Hepatocyte (in vitro differentiated cells): ENCODE results near the gene CELSR2.

Source experiments
- EZH2 ChIP-seq: fragments of 200-600 bp; sonication (generic); IDR thresholded peaks from 2 replicates; pipeline ENCODE4 v1.6.1; 2016; ENCODE audit warnings: antibody characterized with exemption, mild to moderate bottlenecking, borderline replicate concordance
- TF ChIP-seq, protein P1 (sequence below): fragments of 200-600 bp; sonication (generic); IDR thresholded peaks from 2 replicates; pipeline ENCODE4 v1.5.1; 2016; ENCODE audit warnings: antibody characterized with exemption, mild to moderate bottlenecking; ENCODE audit not compliant: poor library complexity

DNA sequence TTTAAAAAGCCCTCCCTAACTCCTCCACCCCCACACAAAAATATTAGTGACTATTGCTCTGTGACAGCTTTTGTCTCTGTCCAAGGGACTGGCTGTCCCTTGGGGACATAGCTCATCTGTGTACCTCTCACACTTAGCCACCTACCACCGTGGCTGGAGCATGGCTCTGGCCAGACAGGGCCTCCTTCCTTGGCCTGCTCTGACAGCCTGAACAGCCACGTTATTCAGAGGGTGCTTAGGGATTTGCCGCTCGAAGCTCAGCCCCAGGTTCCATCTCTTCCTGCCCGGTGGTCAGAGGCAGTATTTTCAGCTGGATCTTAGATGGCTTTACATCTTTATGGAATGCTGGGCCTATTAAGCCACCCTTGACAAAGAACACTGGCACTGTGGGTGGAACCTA lies 6.1 kb upstream of the CELSR2 start:
- TF ChIP-seq, protein P1, sequence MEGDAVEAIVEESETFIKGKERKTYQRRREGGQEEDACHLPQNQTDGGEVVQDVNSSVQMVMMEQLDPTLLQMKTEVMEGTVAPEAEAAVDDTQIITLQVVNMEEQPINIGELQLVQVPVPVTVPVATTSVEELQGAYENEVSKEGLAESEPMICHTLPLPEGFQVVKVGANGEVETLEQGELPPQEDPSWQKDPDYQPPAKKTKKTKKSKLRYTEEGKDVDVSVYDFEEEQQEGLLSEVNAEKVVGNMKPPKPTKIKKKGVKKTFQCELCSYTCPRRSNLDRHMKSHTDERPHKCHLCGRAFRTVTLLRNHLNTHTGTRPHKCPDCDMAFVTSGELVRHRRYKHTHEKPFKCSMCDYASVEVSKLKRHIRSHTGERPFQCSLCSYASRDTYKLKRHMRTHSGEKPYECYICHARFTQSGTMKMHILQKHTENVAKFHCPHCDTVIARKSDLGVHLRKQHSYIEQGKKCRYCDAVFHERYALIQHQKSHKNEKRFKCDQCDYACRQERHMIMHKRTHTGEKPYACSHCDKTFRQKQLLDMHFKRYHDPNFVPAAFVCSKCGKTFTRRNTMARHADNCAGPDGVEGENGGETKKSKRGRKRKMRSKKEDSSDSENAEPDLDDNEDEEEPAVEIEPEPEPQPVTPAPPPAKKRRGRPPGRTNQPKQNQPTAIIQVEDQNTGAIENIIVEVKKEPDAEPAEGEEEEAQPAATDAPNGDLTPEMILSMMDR: no peak
- no peak for TF ChIP-seq EZH2
